Measurements from ENCODE around the gene KAT5.
"Not testable (repeated sequence)": the region's sequence is repeated elsewhere in the genome, so short reads cannot be mapped to it uniquely, and the experiment has no call there.

The KAT5 gene

GRCh38 chr11:65744026-65744698 lies 32.1 kb downstream of the KAT5 start:
- DNase-seq, result no peak

- DNase-seq, result no peak
Observed at GRCh38 chr11:65744699-65745042, 32.6 kb downstream of the KAT5 start.

- DNase-seq, result no peak
Observed at GRCh38 chr11:65745049-65745448, 33.0 kb downstream of the KAT5 start.

- not testable (repeated sequence) for DNase-seq
Observed at GRCh38 chr11:65762169-65762568, 50.1 kb downstream of the KAT5 start.

GRCh38 chr11:65762816-65763215 lies 50.8 kb downstream of the KAT5 start:
- DNase-seq, result not testable (repeated sequence)

GRCh38 chr11:65764434-65764833 lies 52.4 kb downstream of the KAT5 start:
- DNase-seq, result peak; percentile 28

GRCh38 chr11:65766535-65766934 lies 54.5 kb downstream of the KAT5 start:
- DNase-seq, result no peak

GRCh38 chr11:65767406-65767805 lies 55.4 kb downstream of the KAT5 start:
- DNase-seq, result no peak

- not testable (repeated sequence) for DNase-seq
Observed at GRCh38 chr11:65767806-65768205, 55.8 kb downstream of the KAT5 start.
